PC-9 (cell line): Measurements from ENCODE around the gene LRRC1. TPM values are rescaled to one million over a fixed set of nuclear protein-coding genes. Genes with fewer than 3 reads are reported as not detected.
"Not testable (repeated sequence)": the region's sequence is repeated elsewhere in the genome, so short reads cannot be mapped to it uniquely, and the experiment has no call there.

Source experiments
- BruUV-seq: library from RNA; stranded (reverse); fragments of 400-500 nt; replicated peaks from 2 replicates; lab custom pipeline; 2021; lab: Mats Ljungman, UMichigan
- CTCF ChIA-PET: fragments of 300-600 bp; sonication (Branson Sonifier 250); formaldehyde crosslinking; loops from one replicate; lab custom pipeline; 2022; ENCODE audit warnings: antibody characterized with exemption; lab: Charles Lee
- POLR2A ChIA-PET: fragments of 300-600 bp; sonication (Branson Sonifier 250); formaldehyde crosslinking; loops from one replicate; lab custom pipeline; 2022; ENCODE audit warnings: antibody characterized with exemption; ENCODE audit not compliant: unreplicated experiment; lab: Charles Lee
- DNase-seq, 2 experiments: peaks; one replicate each; pipeline versions ENCODE4 v3.0.0 to v3.0.0-alpha.2; 2015 to 2022; ENCODE audit warnings: mixed read lengths in 1 of 2
- H2AFZ ChIP-seq: fragments of 200-600 bp; sonication (generic); 2 replicates; pipeline ENCODE4 v1.8.1; 2017; ENCODE audit warnings: antibody characterized with exemption
- H3F3A ChIP-seq: fragments of 200-600 bp; sonication (generic); 2 replicates; pipeline ENCODE4 v1.8.1; 2017; ENCODE audit warnings: antibody characterized with exemption, mild to moderate bottlenecking, low read depth; ENCODE audit not compliant: insufficient read depth
- H3K27ac ChIP-seq: fragments of 200-600 bp; sonication (generic); 2 replicates; pipeline ENCODE4 v1.6.1; 2016; ENCODE audit warnings: mixed run types
- H3K27me3 ChIP-seq: fragments of 200-600 bp; sonication (generic); 2 replicates; pipeline ENCODE4 v1.6.1; 2016; ENCODE audit warnings: low read depth, mixed run types; ENCODE audit not compliant: insufficient read depth
- H3K36me3 ChIP-seq: fragments of 200-600 bp; sonication (generic); 2 replicates; pipeline ENCODE4 v1.6.1; 2016; ENCODE audit warnings: low read depth, mixed run types
- H3K4me1 ChIP-seq: fragments of 200-600 bp; sonication (generic); replicated peaks from 2 replicates; pipeline ENCODE4 v1.6.1; 2016; ENCODE audit warnings: mixed run types; ENCODE audit not compliant: insufficient read depth
- H3K4me2 ChIP-seq: fragments of 200-600 bp; sonication (generic); 2 replicates; pipeline ENCODE4 v1.6.1; 2017; ENCODE audit warnings: mixed run types
- H3K4me3 ChIP-seq: fragments of 200-600 bp; sonication (generic); 2 replicates; pipeline ENCODE4 v1.6.1; 2016; ENCODE audit warnings: mixed run types
- H3K79me2 ChIP-seq: fragments of 200-600 bp; sonication (generic); 2 replicates; pipeline ENCODE4 v1.6.1; 2017; ENCODE audit warnings: low read depth, mixed run types
- H3K9me2 ChIP-seq: fragments of 200-600 bp; sonication (generic); 2 replicates; pipeline ENCODE4 v1.8.1; 2017; ENCODE audit warnings: mild to moderate bottlenecking; ENCODE audit not compliant: insufficient read depth
- H3K9me3 ChIP-seq: fragments of 200-600 bp; sonication (generic); 2 replicates; pipeline ENCODE4 v1.8.1; 2016; ENCODE audit warnings: low read depth; ENCODE audit not compliant: insufficient read depth
- H4K20me1 ChIP-seq: fragments of 200-600 bp; sonication (generic); 2 replicates; pipeline ENCODE4 v1.8.1; 2017; ENCODE audit not compliant: insufficient read depth
- EZH2 ChIP-seq: fragments of 200-600 bp; sonication (generic); IDR thresholded peaks from 2 replicates; pipeline ENCODE4 v1.8.0; 2017; ENCODE audit warnings: antibody characterized with exemption, low read depth
- intact Hi-C: fragments of 100-400 bp; cut with micrococcal nuclease; formaldehyde crosslinking; loops from one replicate; pipeline ENCODE4 v1.10.0; 2022; ENCODE audit not compliant: unreplicated experiment
- total RNA-seq: library from RNA; stranded (reverse); gene quantifications from 2 replicates; pipeline ENCODE4 v1.2.3, GENCODE V29; 2021
- TF ChIP-seq, protein P1 (sequence below): fragments of 200-600 bp; sonication (generic); conservative IDR thresholded peaks from 2 replicates; pipeline ENCODE4 v1.6.1; 2017; ENCODE audit warnings: mixed run types, antibody characterized with exemption, mild to moderate bottlenecking, moderate library complexity

Gene LRRC1
- total RNA-seq, 1 experiment from 2014 or later, result 26.4 TPM

DNA sequence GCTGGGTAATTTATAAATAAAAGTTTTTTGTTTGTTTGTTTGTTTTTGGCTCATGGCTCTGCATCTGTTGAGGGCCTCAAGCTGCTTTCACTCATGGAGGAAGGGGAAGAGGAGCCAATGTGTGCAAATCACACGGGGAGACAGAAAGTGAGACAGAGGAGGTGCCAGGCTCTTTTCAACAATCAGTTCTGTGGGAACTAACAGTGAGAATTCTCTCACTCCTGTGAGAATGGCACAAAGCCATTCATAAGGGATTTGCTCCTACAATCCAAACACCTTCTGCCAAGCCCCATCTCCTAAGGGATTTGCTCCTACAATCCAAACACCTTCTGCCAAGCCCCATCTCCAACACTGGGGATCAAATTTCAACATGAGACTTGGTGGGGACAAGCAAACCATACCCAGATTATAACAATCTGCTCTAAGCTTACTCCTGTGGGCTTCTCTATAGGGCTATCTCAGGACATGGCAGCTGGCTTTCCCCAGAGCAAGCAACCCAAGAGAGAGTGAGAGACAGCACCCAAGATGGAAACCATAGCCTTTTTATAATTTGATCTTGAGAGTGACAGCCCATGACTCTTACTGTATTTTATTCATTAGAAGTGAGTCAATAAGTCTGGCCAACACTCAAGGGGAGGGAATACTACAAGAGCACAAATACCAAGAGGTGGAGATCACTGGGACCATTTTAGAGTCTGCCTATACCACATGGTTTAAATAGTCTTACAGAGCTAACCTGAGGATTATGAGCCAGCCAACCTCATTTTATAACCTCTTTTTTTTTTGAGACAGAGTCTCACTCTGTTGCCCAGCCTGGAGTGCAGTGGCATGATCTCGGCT is 22.8 kb upstream of the LRRC1 start:
- intact Hi-C loops, result no loop called here
- H3K4me1 ChIP-seq, result no peaks in the 10 kb centered on the region
- ChIA-PET POLR2A (no interaction called here), CTCF (no interaction called here)
- no peak for DNase-seq
- no peaks in the 10 kb centered on the region for H3K79me2 ChIP-seq
- no peaks in the 10 kb centered on the region for H3K36me3 ChIP-seq
- H3K9me2 ChIP-seq, result no peaks in the 10 kb centered on the region
- H3F3A ChIP-seq, result no peaks in the 10 kb centered on the region
- BruUV-seq, result no TSS peak
- no peak overlapping the region for H3K4me3 ChIP-seq
- no peak overlapping the region for H3K27ac ChIP-seq
- H3K4me2 ChIP-seq, result no peak overlapping the region
- no peak overlapping the region for H2AFZ ChIP-seq
- H3K9me3 ChIP-seq, result no peaks in the 10 kb centered on the region
- no peaks in the 10 kb centered on the region for H4K20me1 ChIP-seq
- no peaks in the 10 kb centered on the region for H3K27me3 ChIP-seq
- no peak for TF ChIP-seq EZH2
- TF ChIP-seq, protein P1, sequence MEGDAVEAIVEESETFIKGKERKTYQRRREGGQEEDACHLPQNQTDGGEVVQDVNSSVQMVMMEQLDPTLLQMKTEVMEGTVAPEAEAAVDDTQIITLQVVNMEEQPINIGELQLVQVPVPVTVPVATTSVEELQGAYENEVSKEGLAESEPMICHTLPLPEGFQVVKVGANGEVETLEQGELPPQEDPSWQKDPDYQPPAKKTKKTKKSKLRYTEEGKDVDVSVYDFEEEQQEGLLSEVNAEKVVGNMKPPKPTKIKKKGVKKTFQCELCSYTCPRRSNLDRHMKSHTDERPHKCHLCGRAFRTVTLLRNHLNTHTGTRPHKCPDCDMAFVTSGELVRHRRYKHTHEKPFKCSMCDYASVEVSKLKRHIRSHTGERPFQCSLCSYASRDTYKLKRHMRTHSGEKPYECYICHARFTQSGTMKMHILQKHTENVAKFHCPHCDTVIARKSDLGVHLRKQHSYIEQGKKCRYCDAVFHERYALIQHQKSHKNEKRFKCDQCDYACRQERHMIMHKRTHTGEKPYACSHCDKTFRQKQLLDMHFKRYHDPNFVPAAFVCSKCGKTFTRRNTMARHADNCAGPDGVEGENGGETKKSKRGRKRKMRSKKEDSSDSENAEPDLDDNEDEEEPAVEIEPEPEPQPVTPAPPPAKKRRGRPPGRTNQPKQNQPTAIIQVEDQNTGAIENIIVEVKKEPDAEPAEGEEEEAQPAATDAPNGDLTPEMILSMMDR, result no peak

DNA sequence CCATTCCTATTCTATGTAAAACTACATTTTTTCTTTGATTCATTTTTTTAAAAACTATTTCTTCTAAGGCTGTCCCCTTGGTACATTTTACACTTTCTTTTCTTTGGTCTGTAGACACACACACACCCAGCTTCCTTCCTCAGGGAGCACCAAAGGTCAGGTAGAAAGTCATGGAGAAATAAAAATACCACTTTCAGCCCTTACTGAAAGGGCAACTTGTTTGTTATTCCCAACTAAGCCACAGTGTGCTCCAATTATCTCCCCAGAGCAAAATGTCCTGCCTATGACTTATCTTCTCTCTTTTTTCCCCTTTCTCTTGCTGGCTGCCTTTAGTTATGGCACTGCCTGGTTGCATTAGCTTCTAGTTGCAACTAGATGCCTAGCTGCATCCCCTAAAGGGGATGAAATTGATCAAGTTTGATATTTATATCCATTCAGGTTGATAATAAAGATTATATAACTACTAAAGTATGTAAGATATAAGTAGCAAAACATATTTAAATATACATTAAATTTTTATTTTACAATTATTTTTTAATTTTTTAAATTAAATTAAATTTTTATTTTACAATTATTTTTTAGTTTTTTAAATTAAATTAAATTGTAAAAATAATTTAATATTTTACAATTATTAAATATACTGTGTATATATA is 21.6 kb upstream of the LRRC1 start:
- no peak overlapping the region for H2AFZ ChIP-seq
- no peak overlapping the region for H3K27ac ChIP-seq
- H3K27me3 ChIP-seq, result no peaks in the 10 kb centered on the region
- no peaks in the 10 kb centered on the region for H3K9me2 ChIP-seq
- POLR2A ChIA-PET, result no interaction called here
- no peak for DNase-seq
- CTCF ChIA-PET, result no interaction called here
- no peaks in the 10 kb centered on the region for H3F3A ChIP-seq
- H3K79me2 ChIP-seq, result no peaks in the 10 kb centered on the region
- no peaks in the 10 kb centered on the region for H3K9me3 ChIP-seq
- BruUV-seq, result no TSS peak
- H3K4me3 ChIP-seq, result no peak overlapping the region
- no peaks in the 10 kb centered on the region for H4K20me1 ChIP-seq
- no peak overlapping the region for H3K4me2 ChIP-seq
- TF ChIP-seq, protein P1, result no peak
- TF ChIP-seq EZH2, result no peak
- H3K4me1 ChIP-seq, result no peaks in the 10 kb centered on the region
- no peaks in the 10 kb centered on the region for H3K36me3 ChIP-seq
- intact Hi-C loops, result no loop called here

DNA sequence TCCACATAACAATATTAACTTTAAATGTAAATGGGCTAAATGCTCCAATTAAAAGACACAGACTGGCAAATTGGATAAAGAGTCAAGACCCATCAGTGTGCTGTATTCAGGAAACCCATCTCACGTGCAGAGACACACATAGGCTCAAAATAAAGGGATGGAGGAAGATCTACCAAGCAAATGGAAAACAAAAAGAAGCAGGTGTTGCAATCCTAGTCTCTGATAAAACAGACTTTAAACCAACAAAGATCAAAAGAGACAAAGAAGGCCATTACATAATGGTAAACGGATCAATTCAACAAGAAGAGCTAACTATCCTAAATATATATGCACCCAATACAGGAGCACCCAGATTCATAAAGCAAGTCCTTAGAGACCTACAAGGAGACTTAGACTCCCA is 18.7 kb upstream of the LRRC1 start:
- H3K9me2 ChIP-seq, BruUV-seq, intact Hi-C loops, H3K27ac ChIP-seq, H3K9me3 ChIP-seq, H2AFZ ChIP-seq, H3K36me3 ChIP-seq, H3K4me1 ChIP-seq, H3K4me3 ChIP-seq, H3K27me3 ChIP-seq, H3K4me2 ChIP-seq, DNase-seq, H3F3A ChIP-seq, H4K20me1 ChIP-seq, CTCF ChIA-PET, POLR2A ChIA-PET, H3K79me2 ChIP-seq: not testable (repeated sequence)

DNA sequence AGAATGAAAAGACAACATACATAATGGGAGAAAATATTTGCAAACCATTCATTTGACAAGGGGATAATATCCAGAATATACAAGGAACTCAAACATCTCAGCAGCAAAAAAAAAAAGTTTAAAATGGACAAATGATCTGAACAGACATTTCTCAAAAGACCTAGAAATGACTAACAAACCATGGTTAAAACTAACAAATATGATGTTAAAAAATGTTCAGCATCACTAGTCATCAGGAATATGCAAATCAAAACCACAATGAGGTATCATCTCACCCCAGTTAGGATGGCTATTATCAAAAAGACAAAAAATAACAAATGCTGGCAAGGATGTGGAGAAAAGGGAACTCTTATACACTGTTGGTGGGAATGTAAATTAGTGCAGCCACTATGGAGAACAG is 9.8 kb upstream of the LRRC1 start:
- POLR2A ChIA-PET, H3K27ac ChIP-seq, H3F3A ChIP-seq, intact Hi-C loops, BruUV-seq, H3K79me2 ChIP-seq, H3K9me3 ChIP-seq, H3K4me2 ChIP-seq, H3K9me2 ChIP-seq, H3K27me3 ChIP-seq, H3K36me3 ChIP-seq, H3K4me3 ChIP-seq, H2AFZ ChIP-seq, DNase-seq, H3K4me1 ChIP-seq, H4K20me1 ChIP-seq, CTCF ChIA-PET: not testable (repeated sequence)
